Amniotic stem cell (primary cell): ENCODE results near the gene LTA.
A peak's percentile ranks its signal among the peaks of the same experiment; 100 is the strongest.
"Not testable (repeated sequence)": the region's sequence is repeated elsewhere in the genome, so short reads cannot be mapped to it uniquely, and the experiment has no call there.

Experiments
- DNase-seq: peaks from one replicate; lab custom pipeline; 2025; lab: John Stamatoyannopoulos, UW

LTA gene

GRCh38 chr6:31586599-31587281 lies 14.7 kb downstream of the LTA start:
- DNase-seq: no peak

- no peak for DNase-seq
These were observed 16.0 kb downstream of the LTA start for GRCh38 chr6:31587791-31588777.

GRCh38 chr6:31588871-31589650 lies 17.0 kb downstream of the LTA start:
- no peak for DNase-seq

GRCh38 chr6:31590691-31591090 lies 18.6 kb downstream of the LTA start:
- DNase-seq: not testable (repeated sequence)

GRCh38 chr6:31592396-31592771 lies 20.3 kb downstream of the LTA start:
- no peak for DNase-seq

- no peak for DNase-seq
These were observed 24.9 kb downstream of the LTA start for GRCh38 chr6:31597006-31597405.

- no peak for DNase-seq
These were observed 35.2 kb downstream of the LTA start for GRCh38 chr6:31607317-31607716.

- DNase-seq: no peak
These were observed 37.7 kb downstream of the LTA start for GRCh38 chr6:31609519-31610406.

GRCh38 chr6:31610968-31611367 lies 38.9 kb downstream of the LTA start:
- DNase-seq: no peak

- DNase-seq: no peak
These were observed 42.1 kb downstream of the LTA start for GRCh38 chr6:31614075-31614619.

GRCh38 chr6:31614684-31615578 lies 42.8 kb downstream of the LTA start, which contains the start of gene AIF1:
Gene AIF1, plus strand, starts transcription at chr6:31615234. Its CDS starts 96 bp downstream, at chr6:31615330.
- DNase-seq: no peak

GRCh38 chr6:31615748-31616147 lies 43.7 kb downstream of the LTA start:
- DNase-seq: no peak

GRCh38 chr6:31617010-31617409 lies 44.9 kb downstream of the LTA start:
- no peak for DNase-seq

- peak; percentile 99 for DNase-seq
These were observed 47.9 kb downstream of the LTA start for GRCh38 chr6:31619805-31620585.

GRCh38 chr6:31620586-31621319 lies 48.7 kb downstream of the LTA start, which contains the start of gene PRRC2A:
Gene PRRC2A, plus strand, starts transcription at chr6:31620715. Its CDS starts 2,075 bp downstream, at chr6:31622790.
- no peak for DNase-seq

- DNase-seq: no peak
These were observed 49.3 kb downstream of the LTA start for GRCh38 chr6:31621320-31621939.

- no peak for DNase-seq
These were observed 49.9 kb downstream of the LTA start for GRCh38 chr6:31621991-31622390.

- DNase-seq: no peak
These were observed 50.6 kb downstream of the LTA start for GRCh38 chr6:31622684-31623091.
